ENCODE data around the gene TMSB4X.
"Not testable (repeated sequence)": the region's sequence is repeated elsewhere in the genome, so short reads cannot be mapped to it uniquely, and the experiment has no call there.

DNA sequence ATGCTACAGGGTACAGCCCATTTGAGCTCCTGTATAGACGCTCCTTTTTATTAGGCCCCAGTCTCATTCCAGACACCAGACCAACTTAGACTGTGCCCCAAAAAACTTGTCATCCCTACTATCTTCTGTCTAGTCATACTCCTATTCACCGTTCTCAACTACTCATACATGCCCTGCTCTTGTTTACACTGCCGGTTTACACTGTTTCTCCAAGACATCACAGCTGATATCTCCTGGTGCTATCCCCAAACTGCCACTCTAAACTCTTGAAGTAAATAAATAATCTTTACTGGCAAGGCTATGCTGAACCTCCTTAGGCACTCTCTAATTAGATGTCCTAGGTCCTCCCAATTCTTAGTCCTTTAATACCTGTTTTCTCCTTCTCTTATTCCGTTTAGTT lies 30.5 kb upstream of the TMSB4X start:
- TF ChIP-seq, protein P1, sequence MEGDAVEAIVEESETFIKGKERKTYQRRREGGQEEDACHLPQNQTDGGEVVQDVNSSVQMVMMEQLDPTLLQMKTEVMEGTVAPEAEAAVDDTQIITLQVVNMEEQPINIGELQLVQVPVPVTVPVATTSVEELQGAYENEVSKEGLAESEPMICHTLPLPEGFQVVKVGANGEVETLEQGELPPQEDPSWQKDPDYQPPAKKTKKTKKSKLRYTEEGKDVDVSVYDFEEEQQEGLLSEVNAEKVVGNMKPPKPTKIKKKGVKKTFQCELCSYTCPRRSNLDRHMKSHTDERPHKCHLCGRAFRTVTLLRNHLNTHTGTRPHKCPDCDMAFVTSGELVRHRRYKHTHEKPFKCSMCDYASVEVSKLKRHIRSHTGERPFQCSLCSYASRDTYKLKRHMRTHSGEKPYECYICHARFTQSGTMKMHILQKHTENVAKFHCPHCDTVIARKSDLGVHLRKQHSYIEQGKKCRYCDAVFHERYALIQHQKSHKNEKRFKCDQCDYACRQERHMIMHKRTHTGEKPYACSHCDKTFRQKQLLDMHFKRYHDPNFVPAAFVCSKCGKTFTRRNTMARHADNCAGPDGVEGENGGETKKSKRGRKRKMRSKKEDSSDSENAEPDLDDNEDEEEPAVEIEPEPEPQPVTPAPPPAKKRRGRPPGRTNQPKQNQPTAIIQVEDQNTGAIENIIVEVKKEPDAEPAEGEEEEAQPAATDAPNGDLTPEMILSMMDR (IDR thresholded peaks at IDR 0.05): not testable (repeated sequence)
- not testable (repeated sequence) for TF ChIP-seq POLR2A (IDR thresholded peaks at IDR 0.05)

Data from esophagus squamous epithelium (tissue), 4 donors.